Skeletal muscle satellite cell (primary cell): Measurements from ENCODE around the gene CAPN11.
A peak's percentile ranks its signal among the peaks of the same experiment; 100 is the strongest.

Experiments used
- H3K27me3 ChIP-seq: 2 replicates; pipeline ENCODE4 v1.7.0; 2013; ENCODE audit warnings: low read length; ENCODE audit not compliant: control insufficient read depth, insufficient read depth
- H3K36me3 ChIP-seq: 2 replicates; pipeline ENCODE4 v1.7.0; 2013; ENCODE audit warnings: mild to moderate bottlenecking, control low read depth, low read length; ENCODE audit not compliant: insufficient read depth
- H3K4me1 ChIP-seq: 2 replicates; pipeline ENCODE4 v1.7.0; 2013; ENCODE audit warnings: low read length; ENCODE audit not compliant: control insufficient read depth, insufficient read depth
- H3K4me2 ChIP-seq: 2 replicates; pipeline ENCODE4 v1.7.0; 2013; ENCODE audit warnings: mild to moderate bottlenecking, low read length
- H3K4me3 ChIP-seq: 2 replicates; pipeline ENCODE4 v1.7.0; 2013; ENCODE audit warnings: low read length
- H3K9ac ChIP-seq: 2 replicates; pipeline ENCODE4 v1.7.0; 2013; ENCODE audit warnings: mild to moderate bottlenecking, low read depth, low read length, moderate library complexity
- H3K9me3 ChIP-seq: replicated peaks from 2 replicates; pipeline ENCODE4 v1.7.0; 2013; ENCODE audit warnings: mild to moderate bottlenecking, control low read depth, low read length

CAPN11 gene

GRCh38 chr6:44120692-44121443 lies 37.8 kb upstream of the CAPN11 start:
- no peak overlapping the region for H3K9ac ChIP-seq
- H3K4me3 ChIP-seq: no peak overlapping the region
- peak overlapping the region; percentile 26 for H3K4me2 ChIP-seq
- H3K27me3 ChIP-seq: no peaks in the 10 kb centered on the region
- no peaks in the 10 kb centered on the region for H3K9me3 ChIP-seq
- H3K36me3 ChIP-seq: no peaks in the 10 kb centered on the region
- H3K4me1 ChIP-seq: peaks cover 87% of the 10 kb centered on the region

GRCh38 chr6:44122801-44123200 lies 35.8 kb upstream of the CAPN11 start:
- Histone ChIP-seq H3K27me3 (no peaks in the 10 kb centered on the region), H3K4me2 (peak overlapping the region; percentile 13), H3K9me3 (no peaks in the 10 kb centered on the region), H3K4me1 (peaks cover 73% of the 10 kb centered on the region), H3K4me3 (no peak overlapping the region), H3K9ac (no peak overlapping the region), H3K36me3 (no peaks in the 10 kb centered on the region)

- Histone ChIP-seq H3K4me1 (peaks cover 70% of the 10 kb centered on the region), H3K4me2 (no peak overlapping the region), H3K27me3 (no peaks in the 10 kb centered on the region), H3K36me3 (no peaks in the 10 kb centered on the region), H3K4me3 (no peak overlapping the region), H3K9ac (no peak overlapping the region), H3K9me3 (no peaks in the 10 kb centered on the region)
Measured at GRCh38 chr6:44123544-44123943, 35.1 kb upstream of the CAPN11 start.

GRCh38 chr6:44126320-44127149 lies 32.1 kb upstream of the CAPN11 start:
- no peaks in the 10 kb centered on the region for H3K36me3 ChIP-seq
- H3K27me3 ChIP-seq: no peaks in the 10 kb centered on the region
- H3K9ac ChIP-seq: peak overlapping the region; percentile 73
- peak overlapping the region; percentile 74 for H3K4me3 ChIP-seq
- H3K4me1 ChIP-seq: peaks cover 44% of the 10 kb centered on the region
- no peaks in the 10 kb centered on the region for H3K9me3 ChIP-seq
- H3K4me2 ChIP-seq: peak overlapping the region; percentile 88

- Histone ChIP-seq H3K36me3 (no peaks in the 10 kb centered on the region), H3K4me3 (peak within 1 kb of the TSS; percentile 85), H3K4me1 (peaks cover 43% of the 10 kb centered on the region), H3K9ac (peak within 1 kb of the TSS; percentile 80), H3K9me3 (no peaks in the 10 kb centered on the region), H3K4me2 (peak within 1 kb of the TSS; percentile 98), H3K27me3 (no peaks in the 10 kb centered on the region)
Measured at GRCh38 chr6:44127186-44128019, 31.2 kb upstream of the CAPN11 start, which contains the start of the genes MRPL14 and TMEM63B. Gene MRPL14 (minus strand): TSS chr6:44127452. CDS start chr6:44116611, 10,841 bp downstream. Gene TMEM63B (plus strand): TSS chr6:44127554. CDS start chr6:44134585, 7,031 bp downstream.

- H3K36me3 ChIP-seq: no peaks in the 10 kb centered on the region
- peak overlapping the region; percentile 98 for H3K4me2 ChIP-seq
- H3K4me1 ChIP-seq: peaks cover 38% of the 10 kb centered on the region
- H3K27me3 ChIP-seq: no peaks in the 10 kb centered on the region
- peak overlapping the region; percentile 85 for H3K4me3 ChIP-seq
- no peaks in the 10 kb centered on the region for H3K9me3 ChIP-seq
- H3K9ac ChIP-seq: peak overlapping the region; percentile 80
Measured at GRCh38 chr6:44128020-44128917, 30.4 kb upstream of the CAPN11 start.

GRCh38 chr6:44129841-44130322 lies 28.7 kb upstream of the CAPN11 start:
- no peaks in the 10 kb centered on the region for H3K27me3 ChIP-seq
- H3K4me1 ChIP-seq: peaks cover 27% of the 10 kb centered on the region
- no peak overlapping the region for H3K9ac ChIP-seq
- no peak overlapping the region for H3K4me3 ChIP-seq
- H3K9me3 ChIP-seq: no peaks in the 10 kb centered on the region
- H3K4me2 ChIP-seq: no peak overlapping the region
- H3K36me3 ChIP-seq: peaks cover 6% of the 10 kb centered on the region

GRCh38 chr6:44131892-44132291 lies 26.7 kb upstream of the CAPN11 start:
- H3K9ac ChIP-seq: no peak overlapping the region
- no peak overlapping the region for H3K4me3 ChIP-seq
- H3K27me3 ChIP-seq: no peaks in the 10 kb centered on the region
- H3K4me1 ChIP-seq: peaks cover 14% of the 10 kb centered on the region
- H3K9me3 ChIP-seq: no peaks in the 10 kb centered on the region
- H3K4me2 ChIP-seq: no peak overlapping the region
- H3K36me3 ChIP-seq: peaks cover 19% of the 10 kb centered on the region

- no peak overlapping the region for H3K4me3 ChIP-seq
- H3K4me2 ChIP-seq: no peak overlapping the region
- H3K4me1 ChIP-seq: peaks cover 14% of the 10 kb centered on the region
- H3K9me3 ChIP-seq: no peaks in the 10 kb centered on the region
- no peak overlapping the region for H3K9ac ChIP-seq
- no peaks in the 10 kb centered on the region for H3K27me3 ChIP-seq
- peaks cover 25% of the 10 kb centered on the region for H3K36me3 ChIP-seq
Measured at GRCh38 chr6:44132476-44132875, 26.1 kb upstream of the CAPN11 start.
